G401.6 (cell line): ENCODE measurements around the gene MUTYH.
"Not testable (repeated sequence)": the region's sequence is repeated elsewhere in the genome, so short reads cannot be mapped to it uniquely, and the experiment has no call there.

Experiments used
- FAIRE-seq: peaks from 2 replicates; lab custom pipeline; 2012; peaks lifted over from hg19 to GRCh38; lab: Jason Lieb, UNC

The MUTYH gene

DNA sequence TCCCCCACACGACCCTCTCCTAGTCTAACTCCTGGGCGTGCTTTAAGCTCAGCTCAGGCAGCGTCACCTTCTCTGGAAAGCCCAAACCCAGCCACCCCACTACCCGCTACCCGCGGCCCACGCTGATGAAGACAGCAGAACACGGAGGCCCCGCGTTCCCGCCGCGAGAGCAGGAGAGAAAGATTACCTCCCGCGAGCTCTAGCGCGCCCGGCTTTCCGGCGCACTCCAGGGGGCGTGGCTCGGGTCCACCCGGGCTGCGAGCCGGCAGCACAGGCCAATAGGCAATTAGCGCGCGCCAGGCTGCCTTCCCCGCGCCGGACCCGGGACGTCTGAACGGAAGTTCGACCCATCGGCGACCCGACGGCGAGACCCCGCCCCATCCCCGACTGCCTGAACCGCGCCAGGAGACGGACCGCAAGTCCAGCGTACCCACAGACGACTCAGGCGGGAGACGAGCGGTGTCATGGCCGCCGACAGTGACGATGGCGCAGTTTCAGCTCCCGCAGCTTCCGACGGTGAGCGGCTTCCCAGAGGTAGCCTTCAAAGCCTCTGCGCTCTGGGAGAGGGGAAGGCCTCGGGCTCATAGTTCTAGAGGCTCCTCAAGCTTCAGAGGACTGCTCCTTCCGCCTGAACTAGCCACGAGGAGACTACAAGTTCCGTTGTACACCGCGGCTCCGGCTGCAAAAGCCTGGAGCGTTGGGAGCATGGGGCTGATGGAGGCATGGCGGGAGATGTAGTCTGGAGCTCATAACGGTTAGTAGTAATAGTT, at the start of gene MUTYH, which contains the start of gene TOE1:
MUTYH (minus strand) TSS at position 652 of the 770 bp plus-strand sequence. CDS start 5,935 bp downstream, outside the sequence.
TOE1 (plus strand) TSS at position 382 of the 770 bp plus-strand sequence; CDS start at position 465, 83 bp downstream.
- peak; percentile 89 for FAIRE-seq

DNA sequence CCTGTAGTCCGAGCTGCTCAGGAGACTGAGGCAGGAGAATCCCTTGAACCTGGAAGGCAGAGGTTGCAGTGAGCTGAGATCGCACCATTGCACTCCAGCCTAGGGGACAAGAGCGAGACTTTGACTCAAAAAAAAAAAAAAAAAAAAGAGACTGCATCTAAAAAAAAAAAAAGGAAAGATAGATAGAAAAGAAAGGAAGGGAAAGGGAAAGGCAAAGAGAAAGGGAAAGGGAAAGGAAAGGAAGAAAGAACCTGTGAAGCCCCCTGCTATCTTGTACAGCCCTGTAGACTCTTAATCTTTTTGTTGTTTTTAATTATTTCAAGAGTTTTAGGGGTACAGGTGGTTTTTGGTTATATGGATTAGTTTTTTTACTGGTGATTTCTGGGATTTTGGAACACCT, 46.0 kb upstream of the MUTYH start:
- FAIRE-seq: no peak

DNA sequence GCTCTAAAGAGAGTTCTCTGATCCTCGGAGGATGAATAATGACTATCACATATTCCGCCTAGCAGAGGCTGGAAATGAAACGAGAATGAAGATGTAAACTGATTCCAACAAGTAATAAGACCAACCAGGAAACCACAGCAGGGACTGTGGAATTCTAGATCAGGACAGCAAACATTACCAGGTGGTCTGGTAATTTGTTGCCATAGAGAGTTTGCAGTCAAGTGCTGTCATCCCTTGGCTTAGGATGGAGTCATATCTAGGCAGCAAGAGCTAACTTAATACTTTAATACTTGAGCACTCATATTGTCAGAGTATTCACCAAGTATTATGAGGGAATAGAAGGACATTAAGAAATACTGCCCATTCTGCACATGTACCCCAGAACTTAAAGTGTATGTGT, 45.1 kb upstream of the MUTYH start:
- no peak for FAIRE-seq

- not testable (repeated sequence) for FAIRE-seq
These were observed 44.0 kb upstream of the MUTYH start for GRCh38 chr1:45384213-45384612.

GRCh38 chr1:45383191-45383590, 43.0 kb upstream of the MUTYH start:
- no peak for FAIRE-seq

DNA sequence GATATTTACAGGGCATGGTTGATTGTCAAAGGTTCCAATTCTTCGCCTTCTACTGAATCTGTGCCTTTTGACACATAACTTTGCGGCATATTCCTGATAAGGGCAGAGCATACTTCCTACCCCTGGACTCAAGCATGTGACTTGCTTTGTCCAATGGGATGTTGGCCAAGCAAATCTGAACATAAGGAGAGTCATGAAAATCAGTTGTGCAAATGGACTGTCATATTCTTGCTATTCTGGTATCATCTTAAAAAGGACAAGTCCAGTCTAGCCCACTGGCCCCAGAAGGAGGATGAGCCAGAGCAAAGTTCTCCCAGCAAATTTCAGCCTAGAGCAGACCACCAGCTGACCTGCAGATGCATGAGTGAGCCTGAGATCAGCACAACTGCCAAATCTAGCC, 41.0 kb upstream of the MUTYH start:
- no peak for FAIRE-seq

GRCh38 chr1:45380730-45381129, 40.5 kb upstream of the MUTYH start:
- FAIRE-seq: no peak

DNA sequence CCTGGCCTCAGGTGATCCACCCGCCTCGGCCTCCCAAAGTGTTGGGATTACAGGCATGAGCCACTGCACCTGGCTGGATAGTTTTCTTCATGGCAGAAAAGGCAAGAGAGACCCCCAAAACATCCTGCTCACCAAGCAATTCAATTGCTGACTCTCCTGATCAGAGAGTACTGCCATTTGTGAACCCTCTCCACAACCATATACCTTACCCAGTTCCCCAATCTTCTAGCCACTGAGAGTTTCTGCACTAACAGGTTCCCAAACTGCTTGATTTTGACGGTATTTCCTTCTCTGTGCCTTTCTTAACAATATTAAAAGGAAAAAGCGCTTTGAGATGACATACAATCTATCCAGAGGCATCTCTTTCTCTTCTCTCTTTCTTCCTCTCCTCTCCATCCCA, 39.9 kb upstream of the MUTYH start:
- no peak for FAIRE-seq

GRCh38 chr1:45379524-45379923, 39.3 kb upstream of the MUTYH start:
- FAIRE-seq: no peak

- no peak for FAIRE-seq
These were observed 37.9 kb upstream of the MUTYH start for GRCh38 chr1:45378184-45378583.

GRCh38 chr1:45375104-45376090, 35.2 kb upstream of the MUTYH start:
- FAIRE-seq: no peak

- no peak for FAIRE-seq
These were observed 33.3 kb upstream of the MUTYH start for GRCh38 chr1:45373573-45373972.

DNA sequence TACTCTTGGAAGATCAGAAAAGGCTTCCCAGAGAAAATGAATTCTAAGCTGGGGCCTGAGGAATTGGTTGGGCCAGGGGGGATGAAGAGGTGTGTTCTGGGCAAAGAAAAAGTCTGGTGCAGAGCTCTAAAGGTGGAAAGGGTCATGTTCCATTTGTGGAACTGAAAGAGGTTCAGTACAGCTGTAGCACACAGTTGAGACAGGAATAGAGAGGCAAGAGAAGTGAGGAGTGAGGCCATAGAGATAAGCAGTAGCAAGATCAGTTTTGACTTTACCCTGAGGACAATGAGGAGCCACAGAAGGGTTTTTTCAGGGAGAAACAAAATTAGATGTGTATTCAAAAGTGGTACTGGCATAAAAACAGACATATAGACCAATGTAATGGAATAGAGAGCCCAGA, 30.3 kb upstream of the MUTYH start:
- no peak for FAIRE-seq

GRCh38 chr1:45365051-45365450, 24.8 kb upstream of the MUTYH start:
- FAIRE-seq: no peak

- FAIRE-seq: no peak
These were observed 24.1 kb upstream of the MUTYH start for GRCh38 chr1:45364294-45364693.

GRCh38 chr1:45360981-45361380, 20.7 kb upstream of the MUTYH start:
- not testable (repeated sequence) for FAIRE-seq

DNA sequence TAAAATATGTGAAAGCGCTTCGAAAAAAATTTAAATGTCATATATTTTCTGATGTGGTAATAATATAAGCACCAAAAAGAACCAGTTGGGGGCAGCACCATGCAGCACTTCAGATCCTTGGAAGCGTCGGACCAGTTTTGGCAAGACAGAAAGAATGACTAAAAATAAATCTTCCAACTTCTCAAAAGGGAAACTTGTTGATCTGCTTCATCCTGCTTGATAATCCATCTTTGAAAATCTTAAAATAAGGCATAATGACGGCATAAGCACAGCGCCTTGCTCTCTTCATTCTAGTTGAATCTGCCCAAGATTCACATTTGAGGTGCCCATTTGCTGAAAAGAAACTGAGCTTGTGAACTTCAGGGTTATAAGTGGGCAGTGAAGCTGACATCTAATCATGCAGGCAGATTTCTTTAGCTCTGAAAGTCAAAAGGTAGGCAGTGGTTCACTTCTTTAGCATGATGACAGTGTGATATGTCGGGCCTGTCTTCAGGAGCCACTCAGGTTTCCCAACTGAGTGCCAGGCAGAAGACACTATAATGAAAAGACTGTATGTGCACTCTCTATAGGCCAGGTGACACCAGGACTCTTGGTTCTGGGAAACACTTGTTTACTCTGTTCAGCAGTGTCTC, 19.8 kb upstream of the MUTYH start:
- peak; percentile 95 for FAIRE-seq

GRCh38 chr1:45356186-45356585, 15.9 kb upstream of the MUTYH start:
- FAIRE-seq: no peak

GRCh38 chr1:45355683-45356082, 15.4 kb upstream of the MUTYH start:
- no peak for FAIRE-seq

DNA sequence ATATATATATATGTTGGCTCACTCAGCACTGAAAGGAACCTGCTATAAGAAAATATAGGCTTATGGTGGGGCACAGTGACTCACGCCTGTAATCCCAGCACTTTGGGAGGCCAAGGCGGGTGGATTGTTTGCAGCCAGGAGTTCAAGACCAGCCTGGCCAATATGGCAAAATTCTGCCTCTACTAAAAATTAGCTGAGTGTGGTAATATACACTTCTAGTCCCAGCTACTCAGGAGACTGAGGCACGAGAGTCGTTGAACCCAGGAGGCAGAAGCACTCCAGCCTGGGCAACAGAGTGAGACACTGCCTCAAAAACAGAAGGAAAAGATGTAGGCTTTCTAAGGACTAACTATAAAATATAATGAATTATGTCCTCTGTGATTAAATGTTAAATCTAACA, 14.6 kb upstream of the MUTYH start:
- FAIRE-seq: no peak

DNA sequence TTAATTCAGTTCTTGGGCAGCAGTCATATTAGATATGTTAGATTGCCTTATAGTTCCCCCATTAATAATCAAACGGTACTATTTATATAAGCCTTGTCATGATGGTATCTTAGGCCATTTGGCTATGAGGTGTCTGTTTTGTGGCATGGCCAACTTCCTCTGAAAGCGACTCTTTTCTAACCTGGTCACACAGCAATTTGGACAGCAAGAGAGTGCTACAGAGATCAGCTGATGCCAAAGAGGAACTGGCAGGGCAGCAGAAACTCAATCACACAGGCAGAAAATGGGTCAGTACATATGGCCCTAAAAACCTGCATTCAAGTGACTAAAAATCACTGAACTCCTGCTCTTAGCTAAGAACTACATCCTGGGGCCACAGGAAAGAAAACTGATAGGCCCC, 13.4 kb upstream of the MUTYH start:
- no peak for FAIRE-seq

- FAIRE-seq: no peak
These were observed 11.3 kb upstream of the MUTYH start for GRCh38 chr1:45351508-45351907.
